H9 (cell line): ENCODE data around the gene SLC2A11. TPM values are rescaled to one million over a fixed set of nuclear protein-coding genes. Genes with fewer than 3 reads are reported as not detected.

Experiments used
- DNase-seq: peaks from one replicate; pipeline ENCODE4 v3.0.0-alpha.2; 2017
- H2AFZ ChIP-seq: one replicate; pipeline ENCODE4 v1.6.1; 2013; ENCODE audit warnings: mild to moderate bottlenecking, low read length, control low read depth, moderate library complexity
- H2AK5ac ChIP-seq: 2 replicates; pipeline ENCODE4 v1.6.1; 2013; ENCODE audit warnings: low read length, control low read depth, mixed read lengths; ENCODE audit not compliant: insufficient read length
- H2BK120ac ChIP-seq: one replicate; pipeline ENCODE4 v1.6.1; 2013; ENCODE audit warnings: low read depth, mild to moderate bottlenecking, low read length, control low read depth, inconsistent platforms; ENCODE audit not compliant: poor library complexity, severe bottlenecking
- H2BK12ac ChIP-seq: 2 replicates; pipeline ENCODE4 v1.6.1; 2013; ENCODE audit warnings: low read length, control low read depth, mixed read lengths, low read depth; ENCODE audit not compliant: insufficient read length
- H2BK15ac ChIP-seq: 2 replicates; pipeline ENCODE4 v1.6.1; 2013; ENCODE audit warnings: low read depth, low read length, control low read depth
- H2BK20ac ChIP-seq: one replicate; pipeline ENCODE4 v1.6.1; 2013; ENCODE audit warnings: low read depth, mild to moderate bottlenecking, low read length, control low read depth, inconsistent platforms; ENCODE audit not compliant: poor library complexity, severe bottlenecking
- H2BK5ac ChIP-seq: 2 replicates; pipeline ENCODE4 v1.6.1; 2013; ENCODE audit warnings: low read length, control low read depth, mixed read lengths; ENCODE audit not compliant: insufficient read length
- H3K14ac ChIP-seq: 2 replicates; pipeline ENCODE4 v1.6.1; 2013; ENCODE audit warnings: low read length, control low read depth; ENCODE audit not compliant: insufficient read depth
- H3K18ac ChIP-seq: 2 replicates; pipeline ENCODE4 v1.6.1; 2013; ENCODE audit warnings: low read depth, mild to moderate bottlenecking, mixed read lengths, low read length, control low read depth; ENCODE audit not compliant: insufficient read length
- H3K23ac ChIP-seq: 2 replicates; pipeline ENCODE4 v1.6.1; 2013; ENCODE audit warnings: low read length, control low read depth, mixed read lengths, low read depth; ENCODE audit not compliant: insufficient read length
- H3K23me2 ChIP-seq: 2 replicates; pipeline ENCODE4 v1.6.1; 2013; ENCODE audit warnings: low read depth, mild to moderate bottlenecking, mixed read lengths, low read length, control low read depth; ENCODE audit not compliant: insufficient read length, poor library complexity, severe bottlenecking
- H3K27ac ChIP-seq: 2 replicates; pipeline ENCODE4 v1.5.1; 2013; ENCODE audit warnings: low read length, control low read depth, mixed read lengths, low read depth; ENCODE audit not compliant: insufficient read length
- H3K27me3 ChIP-seq: 2 replicates; pipeline ENCODE4 v1.6.1; 2013; ENCODE audit warnings: low read length, control low read depth, inconsistent platforms; ENCODE audit not compliant: insufficient read depth
- H3K4ac ChIP-seq: 2 replicates; pipeline ENCODE4 v1.6.1; 2013; ENCODE audit warnings: low read depth, mild to moderate bottlenecking, control low read depth, inconsistent platforms, low read length, moderate library complexity
- H3K4me1 ChIP-seq: 2 replicates; pipeline ENCODE4 v1.6.1; 2013; ENCODE audit warnings: low read length, control low read depth, inconsistent platforms; ENCODE audit not compliant: insufficient read depth
- H3K4me2 ChIP-seq: 2 replicates; pipeline ENCODE4 v1.6.1; 2013; ENCODE audit warnings: low read length, control low read depth, mixed read lengths; ENCODE audit not compliant: insufficient read length, insufficient read depth
- H3K56ac ChIP-seq: 2 replicates; pipeline ENCODE4 v1.6.1; 2013; ENCODE audit warnings: low read depth, mild to moderate bottlenecking, mixed read lengths, low read length, control low read depth; ENCODE audit not compliant: insufficient read length
- H3K79me1 ChIP-seq: 2 replicates; pipeline ENCODE4 v1.6.1; 2013; ENCODE audit warnings: low read depth, mild to moderate bottlenecking, moderate library complexity, low read length, control low read depth, inconsistent platforms; ENCODE audit not compliant: insufficient read depth, poor library complexity, severe bottlenecking
- H3K79me2 ChIP-seq: 2 replicates; pipeline ENCODE4 v1.6.1; 2013; ENCODE audit warnings: low read length, control low read depth, inconsistent platforms; ENCODE audit not compliant: insufficient read depth
- H3K9ac ChIP-seq: 2 replicates; pipeline ENCODE4 v1.6.1; 2013; ENCODE audit warnings: low read length, control low read depth, mixed read lengths; ENCODE audit not compliant: insufficient read length; ENCODE audit errors: extremely low read depth
- H3K9me3 ChIP-seq: one replicate; pipeline ENCODE4 v1.6.1; 2013; ENCODE audit warnings: low read depth, low read length, inconsistent platforms; ENCODE audit not compliant: control insufficient read depth
- H3T11ph ChIP-seq: one replicate; pipeline ENCODE4 v1.6.1; 2013; ENCODE audit warnings: mild to moderate bottlenecking, low read length, control low read depth, inconsistent platforms
- H4K20me1 ChIP-seq: one replicate; pipeline ENCODE4 v1.6.1; 2013; ENCODE audit not compliant: control insufficient read depth, insufficient read length, insufficient read depth
- H4K5ac ChIP-seq: 2 replicates; pipeline ENCODE4 v1.6.1; 2013; ENCODE audit warnings: low read depth, mild to moderate bottlenecking, mixed read lengths, low read length, control low read depth; ENCODE audit not compliant: insufficient read length
- H4K8ac ChIP-seq: replicated peaks from 2 replicates; pipeline ENCODE4 v1.6.1; 2013; ENCODE audit warnings: low read length, control low read depth, mixed read lengths, low read depth; ENCODE audit not compliant: insufficient read length
- H4K91ac ChIP-seq: 2 replicates; pipeline ENCODE4 v1.6.1; 2013; ENCODE audit warnings: low read depth, mild to moderate bottlenecking, moderate library complexity, mixed read lengths, low read length, control low read depth; ENCODE audit not compliant: insufficient read length
- H3K27ac Mint-ChIP-seq, 3 experiments: 2 replicates in 2 of 3; 3 replicates in 1 of 3; pipeline ENCODE4 v1.8.0; 2020 to 2021; ENCODE audit warnings: mixed read lengths in 3 of 3, mild to moderate bottlenecking in 1 of 3, moderate library complexity in 1 of 3
- H3K27me3 Mint-ChIP-seq: 2 replicates; pipeline ENCODE4 v1.8.0; 2021; ENCODE audit warnings: low read depth, mild to moderate bottlenecking, moderate library complexity, mixed read lengths
- H3K36me3 Mint-ChIP-seq, 3 experiments: 2 replicates in 2 of 3; 3 replicates in 1 of 3; pipeline ENCODE4 v1.8.0; 2020 to 2021; ENCODE audit warnings: low read depth in 3 of 3, mixed read lengths in 3 of 3; ENCODE audit not compliant: insufficient read depth in 1 of 3
- H3K4me1 Mint-ChIP-seq, 2 experiments: 2 replicates each; pipeline ENCODE4 v1.8.0; 2020; ENCODE audit warnings: mixed read lengths in 2 of 2
- H3K4me3 Mint-ChIP-seq, 2 experiments: 2 replicates in 1 of 2; 3 replicates in 1 of 2; pipeline ENCODE4 v1.8.0; 2020 to 2021; ENCODE audit warnings: mild to moderate bottlenecking in 2 of 2, mixed read lengths in 2 of 2, moderate library complexity in 1 of 2
- H3K9me3 Mint-ChIP-seq, 2 experiments: 2 replicates in 1 of 2; 3 replicates in 1 of 2; pipeline ENCODE4 v1.8.0; 2020; ENCODE audit warnings: mild to moderate bottlenecking in 2 of 2, mixed read lengths in 2 of 2, moderate library complexity in 1 of 2
- CTCF ChIP-seq: fragments of 200-600 bp; sonication (generic); conservative IDR thresholded peaks from 3 replicates; pipeline ENCODE4 v1.8.0; 2021; ENCODE audit warnings: antibody characterized with exemption, mild to moderate bottlenecking
- WGBS: extraction: QIAGEN DNeasy Blood & Tissue Kit; methylation state at CpG from one replicate; pipeline ENCODE4 v1.1.7; 2013; ENCODE audit warnings: missing lambda C conversion rate, low lambda C conversion rate, mixed read lengths; ENCODE audit not compliant: insufficient read length; ENCODE audit errors: extremely low coverage; 5-methylcytosine and 5-hydroxymethylcytosine counted together
- total RNA-seq: library from RNA; stranded (reverse); gene quantifications from 2 replicates; pipeline ENCODE4 v1.2.1, GENCODE V29; 2021

Gene SLC2A11
- total RNA-seq, 1 experiment from 2014 or later, result 15.0 TPM

GRCh38 chr22:23874871-23875270 is 17.2 kb downstream of the SLC2A11 start:
- H2BK15ac ChIP-seq, result no peak overlapping the region
- no peak overlapping the region for H2AFZ ChIP-seq
- peaks cover 0 to 4% of the 10 kb centered on the region in 2 experiments; a peak in 1 of 4 replicates for H3K4me1 Mint-ChIP-seq
- no peak overlapping the region for H3K9ac ChIP-seq
- no peak overlapping the region for H3K27ac ChIP-seq
- no CpG with 5 or more reads among the region's 4 CpGs for WGBS
- H3K4me2 ChIP-seq, result no peak overlapping the region
- no peak overlapping the region for H2AK5ac ChIP-seq
- H2BK12ac ChIP-seq, result no peak overlapping the region
- peaks cover 9 to 23% (median 15%) of the 10 kb centered on the region in 3 experiments for H3K36me3 Mint-ChIP-seq
- H4K8ac ChIP-seq, result no peak overlapping the region
- H3K27me3 ChIP-seq, result no peaks in the 10 kb centered on the region
- no peak overlapping the region for H3K56ac ChIP-seq
- no peak overlapping the region for H2BK5ac ChIP-seq
- no peak overlapping the region for H4K91ac ChIP-seq
- no peaks in the 10 kb centered on the region for H3K27me3 Mint-ChIP-seq
- H4K5ac ChIP-seq, result no peak overlapping the region
- H3K9me3 ChIP-seq, result no peaks in the 10 kb centered on the region
- no peaks in the 10 kb centered on the region for H3K23me2 ChIP-seq
- no peaks in the 10 kb centered on the region for H3K4me1 ChIP-seq
- no peak overlapping the region for H3K4me3 Mint-ChIP-seq
- no peak overlapping the region for H2BK120ac ChIP-seq
- H4K20me1 ChIP-seq, result no peaks in the 10 kb centered on the region
- no peak for TF ChIP-seq CTCF
- H3K23ac ChIP-seq, result no peak overlapping the region
- H3K9me3 Mint-ChIP-seq, result no peaks in the 10 kb centered on the region
- no peak overlapping the region for H3K4ac ChIP-seq
- H3K27ac Mint-ChIP-seq, result no peak overlapping the region
- no peak for DNase-seq
- H3K18ac ChIP-seq, result no peak overlapping the region
- H3K79me1 ChIP-seq, result no peaks in the 10 kb centered on the region
- no peak overlapping the region for H2BK20ac ChIP-seq
- H3K14ac ChIP-seq, result no peak overlapping the region
- no peak overlapping the region for H3T11ph ChIP-seq
- no peaks in the 10 kb centered on the region for H3K79me2 ChIP-seq
